HUDEP-2 (cell line): ENCODE data around the gene PTPRO.

Experiments
- DNase-seq, 76 experiments: peaks; one replicate each; lab custom pipeline; 2025; ENCODE audit not compliant: unreplicated experiment in 76 of 76; lab: John Stamatoyannopoulos, UW

Gene PTPRO

GRCh38 chr12:15632708-15633107, 310.4 kb downstream of the PTPRO start:
- DNase-seq = no peak

GRCh38 chr12:15633201-15633600, 310.9 kb downstream of the PTPRO start:
- no peak for DNase-seq

- DNase-seq = no peak
Measured at GRCh38 chr12:15634010-15634683, 311.8 kb downstream of the PTPRO start.

DNA sequence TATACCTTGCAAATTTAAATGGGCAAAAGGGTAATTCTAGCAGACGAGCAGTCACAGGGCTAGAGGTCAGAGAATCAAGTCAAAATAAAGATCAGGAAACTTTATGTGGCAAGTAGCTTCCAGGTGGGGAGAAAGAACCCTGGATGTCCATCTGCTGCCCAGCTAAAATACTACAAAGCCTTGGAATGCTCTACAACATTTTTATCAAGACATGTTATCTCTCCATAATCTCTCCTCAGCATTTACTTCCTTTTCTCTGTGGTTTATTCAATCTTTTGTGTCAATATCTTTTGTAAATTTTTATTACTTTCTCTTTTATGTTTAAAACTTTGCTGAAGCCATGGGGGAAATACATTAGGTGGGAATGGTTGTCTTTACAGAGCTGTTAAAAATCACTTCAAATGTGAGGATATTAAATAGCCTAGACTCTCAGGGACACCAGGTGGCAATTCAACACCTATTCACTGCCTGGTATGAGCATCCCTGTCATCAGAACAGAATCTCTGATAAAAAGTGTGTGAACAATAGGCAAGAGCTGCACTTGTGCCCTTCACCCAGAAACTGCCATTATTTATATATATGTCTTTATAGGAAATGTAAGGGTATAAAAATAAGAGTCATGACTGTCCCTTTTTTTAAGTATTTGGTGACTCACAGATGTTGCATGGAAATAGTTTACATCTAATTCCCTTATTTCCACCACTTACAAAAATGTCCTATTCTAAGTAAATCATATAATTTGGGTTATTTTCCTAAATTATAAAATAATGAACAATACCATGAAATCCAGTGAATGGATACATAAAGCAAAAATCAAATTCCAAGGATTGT, 314.0 kb downstream of the PTPRO start:
- DNase-seq = no peak

GRCh38 chr12:15638231-15638630, 315.9 kb downstream of the PTPRO start:
- no peak for DNase-seq

DNA sequence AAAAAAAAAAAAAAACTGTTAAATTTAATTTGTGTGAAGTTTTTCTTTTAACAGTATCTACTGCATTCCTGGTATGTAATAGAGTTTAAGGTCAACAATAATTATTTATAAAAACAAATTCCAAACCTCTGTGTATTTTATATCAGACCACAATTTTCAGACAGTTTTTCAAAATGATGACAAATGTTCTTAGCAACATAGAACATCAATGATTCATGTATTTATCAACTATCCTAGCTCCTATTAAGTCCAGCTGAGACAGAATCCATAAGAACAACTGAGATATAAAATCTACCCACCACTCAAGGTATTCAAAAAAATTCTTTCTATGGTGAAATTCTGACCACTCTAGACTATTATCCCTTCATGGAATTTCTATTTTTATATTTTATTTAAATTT, 322.4 kb downstream of the PTPRO start:
- no peak for DNase-seq

DNA sequence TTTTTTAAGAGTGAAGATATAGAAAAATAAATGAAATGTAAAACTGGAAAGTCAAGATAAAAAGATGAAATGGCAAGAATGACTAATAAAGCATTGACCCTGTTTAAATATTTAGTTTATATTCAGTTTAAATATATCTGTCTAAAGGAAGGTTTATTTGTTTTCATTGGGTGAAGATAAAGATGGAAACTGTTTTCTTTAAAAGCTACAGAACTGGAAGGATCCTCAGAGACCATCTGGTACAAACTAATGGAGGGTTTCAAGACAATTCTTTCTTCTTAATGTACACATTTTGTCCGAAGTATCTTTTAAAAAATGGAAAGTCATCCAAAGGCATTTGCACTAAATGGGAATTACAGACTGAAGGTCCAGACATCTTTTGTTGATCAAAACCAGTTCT, 324.3 kb downstream of the PTPRO start:
- no peak for DNase-seq
